C4-2B (cell line): ENCODE data around the gene C1orf94.

Source experiments
- CTCF ChIP-seq: fragments of 450-650 bp; conservative IDR thresholded peaks from 2 replicates; pipeline ENCODE4 v1.5.1; 2017; ENCODE audit warnings: mild to moderate bottlenecking
- ZFX ChIP-seq: fragments of 450-650 bp; IDR thresholded peaks from 2 replicates; pipeline ENCODE4 v1.6.1; 2017

DNA sequence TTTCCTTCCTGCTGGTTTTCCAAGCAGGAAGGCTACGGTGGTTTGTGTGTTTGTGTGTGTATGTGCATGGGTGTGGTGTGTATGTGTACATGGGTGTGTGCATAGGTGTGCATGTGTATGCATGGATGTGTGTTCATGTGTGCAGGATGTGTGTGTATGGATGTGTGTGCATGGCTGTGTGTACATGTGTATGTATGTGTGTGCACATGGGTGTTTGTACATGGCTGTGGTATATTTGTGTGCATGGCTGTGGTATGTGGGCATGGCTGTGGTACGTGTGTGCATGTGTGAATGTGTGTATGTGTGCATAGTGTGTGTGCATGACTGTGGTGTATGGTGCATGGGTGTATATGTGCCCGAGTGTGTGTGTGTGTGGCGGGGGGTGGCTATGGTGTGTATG is 12.3 kb downstream of the C1orf94 start:
- TF ChIP-seq CTCF = no peak
- no peak for TF ChIP-seq ZFX
